Measurements from ENCODE around the gene CXCL12.

The CXCL12 gene

GRCh38 chr10:44334091-44334490 lies 50.8 kb downstream of the CXCL12 start:
- Histone ChIP-seq H3K27me3 (ENCODE audit: insufficient read depth, low read depth, severe bottlenecking) (peaks cover 7% of the 10 kb centered on the region), H3K27ac (no peak overlapping the region)
- TF ChIP-seq CTCF (IDR thresholded peaks at IDR 0.05; ENCODE audit: low read depth, low read length), result no peak

GRCh38 chr10:44333511-44333910 lies 51.4 kb downstream of the CXCL12 start:
- H3K4me3 ChIP-seq (ENCODE audit: low read depth, low read length), result no peak overlapping the region
- no peaks in the 10 kb centered on the region for H3K9me3 ChIP-seq (ENCODE audit: severe bottlenecking)
- no peak for TF ChIP-seq CTCF (IDR thresholded peaks at IDR 0.05; ENCODE audit: low read depth, low read length)
- H3K36me3 ChIP-seq, result no peaks in the 10 kb centered on the region
- no peak overlapping the region for H3K27ac ChIP-seq
- DNase-seq, result no peak
- H3K27me3 ChIP-seq (ENCODE audit: insufficient read depth, low read depth, severe bottlenecking), result peaks cover 6% of the 10 kb centered on the region

More at GRCh38 chr10:44334091-44334490, 50.8 kb downstream of the CXCL12 start:
- Histone ChIP-seq H3K9me3 (ENCODE audit: severe bottlenecking) (no peaks in the 10 kb centered on the region), H3K4me3 (ENCODE audit: low read depth, low read length) (no peak overlapping the region), H3K36me3 (no peaks in the 10 kb centered on the region)
- DNase-seq, result no peak

- Histone ChIP-seq H3K27ac (no peak overlapping the region), H3K27me3 (ENCODE audit: insufficient read depth, low read depth, severe bottlenecking) (peaks cover 6% of the 10 kb centered on the region), H3K9me3 (ENCODE audit: severe bottlenecking) (no peaks in the 10 kb centered on the region), H3K4me3 (ENCODE audit: low read depth, low read length) (no peak overlapping the region), H3K36me3 (no peaks in the 10 kb centered on the region)
- no peak for DNase-seq
- no peak for TF ChIP-seq CTCF (IDR thresholded peaks at IDR 0.05; ENCODE audit: low read depth, low read length)
These were observed 52.4 kb downstream of the CXCL12 start for GRCh38 chr10:44332465-44332864.

GRCh38 chr10:44330431-44330830 lies 54.5 kb downstream of the CXCL12 start:
- Histone ChIP-seq H3K27me3 (ENCODE audit: insufficient read depth, low read depth, severe bottlenecking) (peaks cover 9% of the 10 kb centered on the region), H3K4me3 (ENCODE audit: low read depth, low read length) (no peak overlapping the region), H3K36me3 (no peaks in the 10 kb centered on the region), H3K9me3 (ENCODE audit: severe bottlenecking) (no peaks in the 10 kb centered on the region), H3K27ac (no peak overlapping the region)
- TF ChIP-seq CTCF (IDR thresholded peaks at IDR 0.05; ENCODE audit: low read depth, low read length), result no peak
- DNase-seq, result no peak

- DNase-seq, result no peak
- H3K36me3 ChIP-seq, result no peaks in the 10 kb centered on the region
- no peak overlapping the region for H3K4me3 ChIP-seq (ENCODE audit: low read depth, low read length)
- TF ChIP-seq CTCF (IDR thresholded peaks at IDR 0.05; ENCODE audit: low read depth, low read length), result no peak
- peaks cover 17% of the 10 kb centered on the region for H3K27me3 ChIP-seq (ENCODE audit: insufficient read depth, low read depth, severe bottlenecking)
- H3K9me3 ChIP-seq (ENCODE audit: severe bottlenecking), result no peaks in the 10 kb centered on the region
- no peak overlapping the region for H3K27ac ChIP-seq
These were observed 57.4 kb downstream of the CXCL12 start for GRCh38 chr10:44327461-44327860.
